ENCODE results near the gene VPS37B.

- TF ChIP-seq EP300 (IDR thresholded peaks at IDR 0.05) (no peak), POLR2AphosphoS5 (IDR thresholded peaks at IDR 0.05) (no peak)
Observed at GRCh38 chr12:122842505-122843405, 53.2 kb downstream of the VPS37B start.

Data from stomach (tissue), 4 donors.